ENCODE results near the gene DSTN.
"Not testable (repeated sequence)": the region's sequence is repeated elsewhere in the genome, so short reads cannot be mapped to it uniquely, and the experiment has no call there.

DSTN gene

DNA sequence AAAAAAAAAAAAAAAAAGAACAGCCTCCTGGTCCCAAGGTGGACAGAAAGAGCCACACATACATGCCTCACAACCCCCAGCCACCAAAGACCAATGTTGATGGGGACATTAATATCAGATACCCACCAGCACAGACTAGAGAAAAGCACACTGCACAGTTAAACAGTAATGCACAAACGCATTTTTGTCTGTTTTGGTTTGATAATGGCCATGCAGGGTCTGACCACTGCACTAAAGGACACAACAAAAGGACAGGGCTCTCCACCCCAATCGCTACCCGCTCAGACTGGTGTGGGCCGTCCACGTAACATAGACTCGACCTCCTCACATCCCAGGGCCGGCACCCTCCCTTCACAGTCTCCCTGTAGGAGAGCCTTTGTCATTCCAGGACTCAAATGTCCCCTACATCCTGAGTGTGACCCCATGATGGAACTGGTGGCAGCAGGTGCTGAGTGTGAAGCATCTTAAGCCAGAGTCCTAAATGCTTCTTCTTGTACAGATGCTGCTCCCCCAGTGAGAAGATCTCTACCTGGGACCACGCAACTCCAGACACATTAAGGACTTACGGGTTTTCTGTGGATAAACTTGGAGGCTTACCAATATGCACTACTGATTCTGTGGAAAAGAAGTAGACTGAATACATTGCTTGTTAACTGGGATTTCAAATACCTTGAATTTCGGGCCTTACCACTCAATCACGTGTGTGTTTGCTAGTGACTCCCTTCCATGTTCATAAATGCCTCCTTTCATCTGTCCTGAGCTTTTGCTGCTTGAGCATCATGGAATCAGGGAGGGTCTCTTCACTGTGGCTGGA is 84.2 kb downstream of the DSTN start:
- DNase-seq = no peak

GRCh38 chr20:17654649-17655285 is 84.9 kb downstream of the DSTN start:
- no peak for DNase-seq

GRCh38 chr20:17655286-17655651 is 85.4 kb downstream of the DSTN start:
- no peak for DNase-seq

DNA sequence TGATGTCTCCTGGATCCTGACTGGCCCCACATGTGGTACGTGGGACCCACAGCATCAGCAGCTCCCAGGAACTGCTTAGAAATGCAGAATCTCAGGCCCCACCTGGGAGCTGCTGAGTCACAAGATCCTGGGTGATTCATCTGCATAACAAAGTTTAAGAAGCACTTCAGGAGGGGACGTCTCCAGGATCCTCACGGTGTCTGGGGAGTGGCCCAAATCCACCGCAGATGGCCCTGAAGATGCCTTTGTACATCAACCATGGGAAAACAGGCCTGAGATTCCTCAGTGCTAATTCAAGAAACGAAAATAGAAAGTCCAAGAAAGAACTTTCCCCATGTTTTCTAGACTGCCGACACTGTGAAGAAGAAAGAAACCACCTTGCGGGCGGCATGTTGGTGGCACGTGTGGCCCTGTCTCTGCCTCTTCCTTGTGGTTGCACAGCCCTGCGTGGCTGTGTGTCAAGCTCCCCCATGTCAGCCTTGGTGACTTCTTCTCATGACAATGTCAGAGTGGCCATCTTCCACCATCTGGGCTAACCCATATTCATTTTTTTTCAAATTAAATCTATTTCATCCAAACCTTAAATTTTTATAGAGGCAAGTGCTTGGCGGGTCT is 86.1 kb downstream of the DSTN start:
- DNase-seq = no peak

GRCh38 chr20:17657079-17657825 is 87.4 kb downstream of the DSTN start:
- no peak for DNase-seq

GRCh38 chr20:17657898-17658647 is 88.2 kb downstream of the DSTN start:
- no peak for DNase-seq

DNA sequence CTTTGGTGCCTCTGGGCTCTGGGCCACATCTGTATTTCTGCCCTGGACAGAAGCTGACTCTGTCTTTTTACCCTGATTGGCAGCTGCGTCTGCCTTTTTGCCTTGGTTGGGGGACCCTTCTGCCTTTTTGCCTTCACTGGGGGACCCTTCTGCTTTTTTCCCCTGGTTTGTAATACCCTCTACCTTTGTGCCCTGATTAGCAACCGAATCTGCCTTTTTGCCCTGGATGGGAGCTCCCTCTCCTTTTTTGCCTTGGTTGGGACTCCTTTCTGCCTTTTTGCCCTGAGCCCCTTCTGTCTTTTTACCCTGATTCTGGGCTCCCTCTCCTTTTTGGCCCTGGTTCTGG is 88.7 kb downstream of the DSTN start:
- DNase-seq = no peak

- DNase-seq = not testable (repeated sequence)
These were observed 89.5 kb downstream of the DSTN start for GRCh38 chr20:17659344-17659743.
